Measurements from ENCODE around the gene PRRC2C. TPM values are rescaled to one million over a fixed set of nuclear protein-coding genes. Genes with fewer than 3 reads are reported as not detected.
"Not testable (repeated sequence)": the region's sequence is repeated elsewhere in the genome, so short reads cannot be mapped to it uniquely, and the experiment has no call there.

Gene PRRC2C
- total RNA-seq, 1 experiment from 2014 or later = 27.6 TPM

GRCh38 chr1:171488190-171488929, 3.0 kb downstream of the PRRC2C start:
- in situ Hi-C loops (cut with HindIII; ENCODE audit: low pct_unique_long_range_greater_than_20kb, low sequenced_read_pairs) = no loop called here
- no peak for DNase-seq (ENCODE audit: low read depth)

GRCh38 chr1:171494076-171494475, 8.7 kb downstream of the PRRC2C start:
- in situ Hi-C loops (cut with HindIII; ENCODE audit: low pct_unique_long_range_greater_than_20kb, low sequenced_read_pairs) = no loop called here
- no peak for DNase-seq (ENCODE audit: low read depth)

- DNase-seq (ENCODE audit: low read depth) = no peak
- in situ Hi-C loops (cut with HindIII; ENCODE audit: low pct_unique_long_range_greater_than_20kb, low sequenced_read_pairs) = no loop called here
Observed at GRCh38 chr1:171495444-171495843, 10.1 kb downstream of the PRRC2C start.

GRCh38 chr1:171500304-171500703, 15.0 kb downstream of the PRRC2C start:
- in situ Hi-C loops (cut with HindIII; ENCODE audit: low pct_unique_long_range_greater_than_20kb, low sequenced_read_pairs) = no loop called here
- no peak for DNase-seq (ENCODE audit: low read depth)

- DNase-seq (ENCODE audit: low read depth) = no peak
- in situ Hi-C loops (cut with HindIII; ENCODE audit: low pct_unique_long_range_greater_than_20kb, low sequenced_read_pairs) = no loop called here
Observed at GRCh38 chr1:171500803-171501202, 15.5 kb downstream of the PRRC2C start.

GRCh38 chr1:171501305-171502024, 16.1 kb downstream of the PRRC2C start:
- no peak for DNase-seq (ENCODE audit: low read depth)
- in situ Hi-C loops (cut with HindIII; ENCODE audit: low pct_unique_long_range_greater_than_20kb, low sequenced_read_pairs) = no loop called here

- in situ Hi-C loops (cut with HindIII; ENCODE audit: low pct_unique_long_range_greater_than_20kb, low sequenced_read_pairs) = no loop called here
- DNase-seq (ENCODE audit: low read depth) = no peak
Observed at GRCh38 chr1:171506525-171507304, 21.4 kb downstream of the PRRC2C start.

- DNase-seq (ENCODE audit: low read depth) = no peak
- in situ Hi-C loops (cut with HindIII; ENCODE audit: low pct_unique_long_range_greater_than_20kb, low sequenced_read_pairs) = no loop called here
Observed at GRCh38 chr1:171507435-171507834, 22.1 kb downstream of the PRRC2C start.

GRCh38 chr1:171509191-171509590, 23.9 kb downstream of the PRRC2C start:
- DNase-seq (ENCODE audit: low read depth) = no peak
- in situ Hi-C loops (cut with HindIII; ENCODE audit: low pct_unique_long_range_greater_than_20kb, low sequenced_read_pairs) = no loop called here

GRCh38 chr1:171513743-171514142, 28.4 kb downstream of the PRRC2C start:
- in situ Hi-C loops (cut with HindIII; ENCODE audit: low pct_unique_long_range_greater_than_20kb, low sequenced_read_pairs) = no loop called here
- DNase-seq (ENCODE audit: low read depth) = no peak

GRCh38 chr1:171515299-171515698, 30.0 kb downstream of the PRRC2C start:
- DNase-seq (ENCODE audit: low read depth) = no peak
- in situ Hi-C loops (cut with HindIII; ENCODE audit: low pct_unique_long_range_greater_than_20kb, low sequenced_read_pairs) = no loop called here

- in situ Hi-C loops (cut with HindIII; ENCODE audit: low pct_unique_long_range_greater_than_20kb, low sequenced_read_pairs) = no loop called here
- DNase-seq (ENCODE audit: low read depth) = no peak
Observed at GRCh38 chr1:171515741-171516140, 30.4 kb downstream of the PRRC2C start.

- DNase-seq (ENCODE audit: low read depth) = no peak
- in situ Hi-C loops (cut with HindIII; ENCODE audit: low pct_unique_long_range_greater_than_20kb, low sequenced_read_pairs) = no loop called here
Observed at GRCh38 chr1:171521567-171521966, 36.2 kb downstream of the PRRC2C start.

GRCh38 chr1:171530676-171531075, 45.3 kb downstream of the PRRC2C start:
- no peak for DNase-seq (ENCODE audit: low read depth)
- in situ Hi-C loops (cut with HindIII; ENCODE audit: low pct_unique_long_range_greater_than_20kb, low sequenced_read_pairs) = no loop called here

- in situ Hi-C loops (cut with HindIII; ENCODE audit: low pct_unique_long_range_greater_than_20kb, low sequenced_read_pairs) = no loop called here
- DNase-seq (ENCODE audit: low read depth) = no peak
Observed at GRCh38 chr1:171532520-171532919, 47.2 kb downstream of the PRRC2C start.

GRCh38 chr1:171545523-171545922, 60.2 kb downstream of the PRRC2C start:
- no peak for DNase-seq (ENCODE audit: low read depth)
- in situ Hi-C loops (cut with HindIII; ENCODE audit: low pct_unique_long_range_greater_than_20kb, low sequenced_read_pairs) = no loop called here

- DNase-seq (ENCODE audit: low read depth) = no peak
- in situ Hi-C loops (cut with HindIII; ENCODE audit: low pct_unique_long_range_greater_than_20kb, low sequenced_read_pairs) = no loop called here
Observed at GRCh38 chr1:171550050-171550449, 64.7 kb downstream of the PRRC2C start.

GRCh38 chr1:171550598-171551100, 65.3 kb downstream of the PRRC2C start:
- DNase-seq (ENCODE audit: low read depth); in situ Hi-C loops (cut with HindIII; ENCODE audit: low pct_unique_long_range_greater_than_20kb, low sequenced_read_pairs): not testable (repeated sequence)

- DNase-seq (ENCODE audit: low read depth); in situ Hi-C loops (cut with HindIII; ENCODE audit: low pct_unique_long_range_greater_than_20kb, low sequenced_read_pairs): not testable (repeated sequence)
Observed at GRCh38 chr1:171553960-171554359, 68.6 kb downstream of the PRRC2C start.
